Activated CD4-positive, CD25-positive, alpha-beta regulatory T cell treated with anti-CD3 and anti-CD28 coated beads, Interleukin-2, amount 50 U/mL, for 16 hours (primary cell): Measurements from ENCODE around the gene PCSK5.
"Not testable (repeated sequence)": the region's sequence is repeated elsewhere in the genome, so short reads cannot be mapped to it uniquely, and the experiment has no call there.

Source experiments
- DNase-seq: peaks from one replicate; pipeline ENCODE4 v3.0.0-alpha.2; 2020; ENCODE audit warnings: low read depth, low spot score

PCSK5 gene

DNA sequence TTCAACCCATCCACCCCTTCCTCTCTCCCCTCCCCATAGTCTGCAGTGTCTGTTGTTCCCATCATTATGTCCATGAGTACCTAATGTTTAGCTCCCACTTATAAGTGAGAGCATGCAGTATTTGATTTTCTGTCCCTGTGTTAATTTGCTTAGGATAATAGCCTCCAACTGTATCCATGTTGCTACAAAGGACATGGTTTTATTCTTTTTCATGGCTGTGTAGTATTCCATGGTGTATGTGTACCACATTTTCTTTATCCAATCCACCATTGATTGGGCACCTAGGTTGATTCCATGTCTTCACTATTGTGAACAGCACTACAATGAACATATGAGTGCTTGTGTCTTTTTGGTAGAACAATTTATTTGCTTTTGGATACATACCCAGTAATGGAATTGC lies 187.1 kb downstream of the PCSK5 start:
- DNase-seq = no peak

DNA sequence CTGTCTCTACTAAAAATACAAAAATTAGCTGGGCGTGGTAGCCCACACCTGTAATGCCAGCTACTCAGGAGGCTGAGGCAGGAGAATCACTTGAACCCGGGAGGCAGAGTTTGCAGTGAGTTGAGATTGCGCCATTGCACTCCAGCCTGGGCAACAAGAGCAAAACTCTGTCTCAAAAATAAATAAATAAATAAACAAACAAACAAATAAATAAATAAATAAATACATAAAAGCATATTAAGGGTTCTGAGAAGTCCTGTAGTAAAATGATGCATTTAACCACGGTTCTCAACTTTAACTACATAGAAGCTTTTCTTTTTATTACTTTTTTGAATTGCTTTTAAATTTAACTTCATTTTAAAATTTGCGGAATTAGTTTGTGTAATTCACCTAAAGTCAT lies 190.8 kb downstream of the PCSK5 start:
- not testable (repeated sequence) for DNase-seq

- DNase-seq = no peak
Observed at GRCh38 chr9:76082057-76082456, 191.6 kb downstream of the PCSK5 start.

- no peak for DNase-seq
Observed at GRCh38 chr9:76085596-76085995, 195.1 kb downstream of the PCSK5 start.

DNA sequence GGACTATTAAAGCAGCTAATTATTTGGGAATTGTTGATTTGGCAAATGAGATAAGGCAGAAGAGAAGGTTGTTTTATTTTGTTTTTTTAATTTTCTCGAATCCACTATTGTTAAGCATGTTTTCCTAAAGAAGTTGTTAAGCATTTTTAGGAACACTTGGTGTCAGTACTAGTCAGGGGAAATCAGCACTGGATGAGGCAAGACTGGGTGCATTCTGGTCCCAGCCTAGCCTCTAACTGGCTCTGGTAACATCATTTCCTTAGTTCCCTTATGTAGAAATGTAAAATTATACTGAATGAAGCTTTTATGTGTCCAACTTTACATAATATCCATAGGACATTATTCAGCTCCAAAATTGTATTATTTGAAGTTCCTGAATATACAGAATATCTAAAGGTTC lies 196.1 kb downstream of the PCSK5 start:
- DNase-seq = no peak

GRCh38 chr9:76087976-76088375 lies 197.5 kb downstream of the PCSK5 start:
- DNase-seq = no peak

DNA sequence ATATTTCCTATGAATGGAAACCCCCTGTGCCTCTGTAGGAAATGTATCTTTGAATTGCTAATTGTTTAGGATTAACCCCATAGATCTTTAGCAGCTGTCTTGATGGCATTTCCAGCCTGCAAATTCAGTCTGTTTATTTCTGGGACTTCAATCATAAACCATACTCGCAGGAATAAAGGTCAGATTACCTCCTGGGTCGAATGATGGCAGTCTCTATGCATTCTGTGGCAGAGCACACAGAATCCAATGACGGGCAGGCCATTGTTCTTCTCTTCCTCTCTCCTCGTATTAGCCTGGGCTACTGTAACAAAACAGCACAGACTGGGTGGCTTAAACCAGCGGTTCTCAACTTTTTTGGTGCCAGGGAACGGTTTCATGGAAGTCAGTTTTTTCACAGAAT lies 199.9 kb downstream of the PCSK5 start:
- DNase-seq = no peak

GRCh38 chr9:76090909-76091308 lies 200.4 kb downstream of the PCSK5 start:
- DNase-seq = no peak

DNA sequence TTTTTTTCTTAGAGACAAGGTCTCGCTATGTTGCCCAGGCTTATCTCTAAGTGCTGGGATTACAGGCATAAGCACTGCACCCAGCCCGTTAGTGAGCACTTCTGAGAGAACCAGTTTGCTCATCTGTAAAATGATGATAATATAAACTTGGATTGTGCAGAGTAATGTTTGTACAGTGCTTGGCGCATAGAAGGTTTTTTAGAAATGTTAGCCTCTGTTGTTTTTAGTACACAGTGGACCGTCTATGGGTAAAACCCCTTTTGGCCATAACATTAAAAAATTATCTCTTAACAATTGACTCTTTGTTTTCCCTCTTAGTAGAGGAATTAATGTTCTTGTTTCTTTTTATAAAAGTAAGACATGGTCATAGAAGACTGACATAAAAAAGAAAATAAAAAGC lies 202.1 kb downstream of the PCSK5 start:
- DNase-seq = no peak

DNA sequence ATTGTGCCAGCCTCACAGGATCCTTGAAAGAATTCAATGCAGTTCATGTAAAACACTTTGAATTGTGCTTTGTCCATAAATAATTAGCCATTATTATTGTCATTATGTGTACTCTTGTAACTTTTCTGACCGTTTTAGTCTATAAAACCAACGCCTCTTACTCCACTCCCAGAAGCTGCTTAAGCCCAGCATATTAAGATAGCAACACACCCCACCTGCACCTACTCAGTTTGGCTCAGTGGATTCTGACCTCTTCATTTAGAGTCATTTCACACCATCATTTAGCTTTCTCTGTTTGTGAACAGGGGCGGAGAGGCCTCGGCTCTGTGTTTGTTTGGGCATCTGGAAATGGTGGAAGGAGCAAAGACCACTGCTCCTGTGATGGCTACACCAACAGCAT lies 205.1 kb downstream of the PCSK5 start:
- no peak for DNase-seq

DNA sequence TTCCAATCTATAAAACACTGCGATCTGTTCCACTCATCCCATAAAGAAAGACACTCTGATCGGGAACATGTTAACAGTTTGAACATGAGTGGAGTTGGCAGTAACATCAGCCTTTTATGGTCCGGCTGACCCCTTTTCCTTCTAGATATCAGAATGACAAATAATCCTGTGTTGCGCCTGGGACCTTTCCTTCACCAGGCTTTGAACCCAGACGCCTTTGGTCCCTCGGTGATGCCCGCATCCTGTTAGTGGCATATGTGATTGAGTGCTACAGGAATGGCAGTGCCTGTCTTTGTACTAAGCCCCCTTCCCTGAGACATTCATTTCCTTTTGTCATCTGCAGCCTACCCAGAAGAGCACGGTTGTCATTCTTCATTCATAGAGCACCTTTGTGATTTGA lies 209.0 kb downstream of the PCSK5 start:
- no peak for DNase-seq

- DNase-seq = no peak
Observed at GRCh38 chr9:76101075-76101474, 210.6 kb downstream of the PCSK5 start.

DNA sequence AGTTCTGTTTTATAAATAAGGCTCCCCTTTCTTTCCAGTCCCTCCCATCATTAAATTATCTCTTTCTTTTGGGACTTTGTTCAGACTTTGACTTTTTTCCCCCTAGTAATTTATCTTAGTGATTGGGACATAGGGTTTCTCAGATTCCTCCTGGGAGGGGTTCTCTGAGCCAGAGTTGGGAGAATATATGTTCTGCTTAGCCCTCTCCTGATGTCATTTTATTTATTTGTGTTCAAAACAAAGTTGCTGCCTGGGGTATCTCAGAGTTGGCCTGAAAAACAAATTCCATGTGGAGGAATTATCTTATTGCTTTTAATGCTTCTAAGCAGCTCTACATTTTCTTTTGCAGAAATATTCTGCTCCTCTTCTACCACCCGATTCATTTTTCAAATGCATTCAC lies 211.0 kb downstream of the PCSK5 start:
- no peak for DNase-seq

DNA sequence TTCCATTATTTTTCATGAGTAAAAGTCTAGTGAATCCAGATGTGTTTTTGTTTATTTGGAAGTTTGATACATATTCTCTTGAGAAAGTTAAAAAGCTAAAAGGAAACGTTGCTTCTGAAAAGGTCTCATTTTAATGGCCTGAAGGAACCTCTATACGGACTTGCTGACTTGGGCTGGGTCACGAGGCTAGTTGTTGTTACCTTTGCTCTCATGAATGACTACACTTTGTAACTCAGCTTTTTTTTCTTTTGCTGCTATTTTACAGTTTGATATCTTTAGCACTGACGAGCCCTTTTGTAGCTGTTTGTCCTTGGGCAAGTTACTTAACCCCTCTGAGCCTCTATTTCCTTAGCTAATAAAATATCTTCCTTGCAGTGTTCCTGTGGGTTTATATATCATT lies 211.5 kb downstream of the PCSK5 start:
- DNase-seq = no peak

DNA sequence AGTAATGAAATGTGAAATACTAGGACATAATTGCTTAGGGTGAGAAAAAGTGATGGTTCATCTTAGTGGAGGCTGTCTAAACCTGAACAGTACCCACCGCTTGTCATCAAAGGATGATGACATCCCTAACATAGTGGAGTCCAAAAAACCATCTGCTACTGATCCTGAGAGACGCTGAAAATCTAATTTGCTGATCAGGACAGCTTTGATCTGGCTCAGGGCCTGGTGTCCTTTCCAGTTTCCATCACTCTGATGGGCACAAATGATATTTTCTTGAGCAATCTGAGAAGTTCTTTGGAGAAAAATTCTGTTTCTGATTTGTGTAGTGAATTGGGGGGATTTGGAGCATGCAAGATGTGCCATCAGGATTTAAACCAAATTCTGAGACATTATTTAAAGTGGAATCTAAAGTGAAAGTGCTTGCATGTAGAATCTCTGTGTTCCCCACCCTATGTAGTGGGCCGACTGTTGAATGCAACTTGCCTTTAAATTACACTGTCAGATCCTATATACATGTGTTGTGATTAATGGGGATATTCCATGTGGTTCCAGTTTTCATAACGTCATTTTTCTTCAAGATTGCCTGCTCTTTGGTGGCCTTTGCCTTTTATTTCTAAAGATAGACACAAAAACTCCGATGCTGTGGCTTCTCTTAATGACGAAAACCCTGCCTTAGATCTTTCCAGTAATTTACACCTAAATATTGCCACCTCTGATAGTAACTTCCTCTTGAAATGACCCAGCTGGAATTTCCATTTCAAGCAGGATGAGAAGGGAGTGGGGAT lies 213.2 kb downstream of the PCSK5 start:
- DNase-seq = no peak

- no peak for DNase-seq
Observed at GRCh38 chr9:76107482-76107881, 217.0 kb downstream of the PCSK5 start.

GRCh38 chr9:76109953-76110352 lies 219.5 kb downstream of the PCSK5 start:
- no peak for DNase-seq

- no peak for DNase-seq
Observed at GRCh38 chr9:76112151-76112550, 221.7 kb downstream of the PCSK5 start.

GRCh38 chr9:76114144-76114543 lies 223.7 kb downstream of the PCSK5 start:
- no peak for DNase-seq

- no peak for DNase-seq
Observed at GRCh38 chr9:76115396-76115795, 224.9 kb downstream of the PCSK5 start.

DNA sequence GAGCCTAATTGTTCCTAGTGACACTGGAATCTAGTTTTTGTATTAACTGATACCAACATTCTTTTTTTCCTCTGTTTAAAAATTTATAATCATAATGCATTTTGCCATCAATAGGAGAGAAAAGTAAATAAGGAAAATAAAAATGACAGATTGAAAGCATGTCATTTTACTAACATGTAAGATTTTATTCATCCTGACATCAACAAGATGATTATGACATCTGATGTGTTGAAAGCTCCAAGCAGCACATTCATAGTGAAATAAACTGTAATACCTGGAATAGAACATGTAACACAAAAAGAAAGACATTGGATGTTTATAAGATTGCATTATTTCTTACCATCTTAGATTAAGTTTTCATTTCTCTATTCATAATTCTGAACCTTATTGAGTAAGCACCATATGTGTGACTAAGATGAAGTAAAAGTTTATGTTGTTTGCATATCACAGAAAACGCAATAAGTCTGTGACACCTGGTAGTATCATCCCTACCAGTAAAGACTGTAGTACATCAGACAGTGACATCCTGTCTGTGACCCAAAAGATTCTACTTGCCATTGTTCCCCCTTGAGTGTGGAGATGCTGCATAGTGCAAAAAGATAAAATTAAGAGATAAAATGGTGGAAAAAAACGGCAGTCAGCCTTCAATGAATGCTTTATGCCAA lies 225.6 kb downstream of the PCSK5 start:
- no peak for DNase-seq

- no peak for DNase-seq
Observed at GRCh38 chr9:76116913-76117312, 226.4 kb downstream of the PCSK5 start.

- no peak for DNase-seq
Observed at GRCh38 chr9:76127637-76128036, 237.2 kb downstream of the PCSK5 start.
